NCI-H345 treated with DMSO at 0.1 percent for 48 hours (cell line): ENCODE data around the gene SLAMF1.

Experiments
- DNase-seq: peaks from one replicate; lab custom pipeline; 2025; ENCODE audit not compliant: unreplicated experiment; lab: John Stamatoyannopoulos, UW

SLAMF1 gene

DNA sequence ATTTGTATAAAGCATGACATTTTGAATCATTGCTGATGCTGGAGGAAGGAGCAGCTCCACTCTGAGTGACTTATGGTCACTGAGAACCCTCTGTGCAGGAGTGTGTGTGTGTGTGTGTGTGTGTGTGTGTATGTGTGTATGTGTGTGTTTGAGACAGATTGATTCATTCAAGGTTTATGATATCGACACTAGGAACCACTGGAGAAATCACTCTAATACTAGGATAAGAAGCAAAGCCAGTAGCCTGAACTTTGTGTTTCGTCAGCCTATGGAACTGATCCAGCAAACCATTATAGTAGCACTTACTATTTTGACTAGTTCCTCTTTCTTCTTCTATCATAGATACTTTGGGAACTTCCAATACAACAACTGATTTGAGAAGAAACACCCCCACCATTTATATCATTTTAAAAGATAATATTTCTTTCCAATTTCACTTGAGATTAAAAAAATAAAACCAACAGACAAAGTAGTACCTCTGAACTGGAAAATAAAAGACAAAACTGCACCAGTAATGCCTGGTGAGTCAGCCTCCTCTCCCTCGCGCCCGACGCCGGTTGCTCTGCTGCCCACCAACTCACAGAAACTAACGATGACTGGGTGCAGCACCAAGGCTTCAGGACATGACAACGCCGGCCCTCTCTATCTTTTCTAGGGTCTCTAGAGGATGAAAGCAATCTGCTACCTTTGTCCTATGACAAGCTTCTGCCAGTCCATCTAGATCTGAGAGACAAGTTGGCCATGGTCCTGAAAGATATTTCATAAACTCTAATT, 20.9 kb downstream of the SLAMF1 start:
- no peak for DNase-seq

DNA sequence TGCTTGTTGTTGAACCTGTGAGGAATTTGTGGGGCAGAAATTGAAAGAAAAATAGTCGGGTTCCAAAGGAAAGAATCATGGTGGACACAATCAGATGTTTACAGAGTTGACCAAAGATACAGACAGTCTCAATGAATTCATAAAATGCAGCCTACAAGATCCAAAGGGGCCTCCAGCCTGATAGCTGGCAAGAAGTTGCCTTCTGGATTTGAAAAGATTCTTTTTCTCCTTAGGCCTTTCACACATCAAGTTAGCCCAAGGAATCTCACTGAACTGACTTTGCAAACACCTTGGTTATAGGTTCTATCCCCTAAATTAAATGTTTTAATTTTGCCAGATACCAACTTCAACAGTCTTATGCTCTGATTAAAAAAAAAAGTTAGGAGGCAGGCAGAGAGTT, 21.5 kb downstream of the SLAMF1 start:
- no peak for DNase-seq

DNA sequence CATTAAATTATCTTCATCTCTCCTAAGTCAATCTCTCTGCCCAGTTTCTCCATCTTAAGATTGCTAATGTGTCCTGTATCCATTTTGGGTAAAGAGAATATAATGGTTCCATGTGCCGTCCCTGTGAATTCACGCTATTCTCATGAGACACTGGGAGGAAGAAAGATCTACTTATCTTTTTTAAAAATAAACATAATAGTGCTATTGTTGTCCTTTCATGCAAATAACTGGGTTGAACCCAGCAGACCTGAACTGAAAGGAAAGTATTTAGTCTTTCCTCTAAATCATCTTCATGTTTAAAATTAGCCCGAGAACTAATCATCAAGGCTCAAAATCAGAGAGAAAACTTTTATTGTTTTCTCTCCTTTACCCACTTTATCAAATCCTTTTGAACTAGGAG, 22.4 kb downstream of the SLAMF1 start:
- DNase-seq, result no peak

DNA sequence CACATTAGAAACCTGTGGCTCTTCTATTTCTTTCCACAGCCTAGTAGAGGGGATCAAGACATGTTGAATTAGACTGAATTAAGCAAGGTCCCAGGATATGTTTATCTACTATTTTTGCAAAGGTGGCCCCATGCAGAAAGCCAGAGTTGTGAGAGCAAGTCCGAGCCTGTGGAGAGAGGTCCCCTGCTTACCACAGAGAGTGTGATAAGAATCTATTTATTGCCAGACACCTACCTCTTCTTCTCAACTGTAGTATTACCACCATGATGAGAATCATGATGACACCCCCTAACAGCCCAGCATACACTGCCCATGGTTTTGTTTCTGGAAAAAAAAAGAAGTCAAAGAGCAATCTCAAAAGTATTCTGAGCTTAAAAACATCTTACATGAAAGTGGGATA, 23.0 kb downstream of the SLAMF1 start:
- DNase-seq, result no peak

DNA sequence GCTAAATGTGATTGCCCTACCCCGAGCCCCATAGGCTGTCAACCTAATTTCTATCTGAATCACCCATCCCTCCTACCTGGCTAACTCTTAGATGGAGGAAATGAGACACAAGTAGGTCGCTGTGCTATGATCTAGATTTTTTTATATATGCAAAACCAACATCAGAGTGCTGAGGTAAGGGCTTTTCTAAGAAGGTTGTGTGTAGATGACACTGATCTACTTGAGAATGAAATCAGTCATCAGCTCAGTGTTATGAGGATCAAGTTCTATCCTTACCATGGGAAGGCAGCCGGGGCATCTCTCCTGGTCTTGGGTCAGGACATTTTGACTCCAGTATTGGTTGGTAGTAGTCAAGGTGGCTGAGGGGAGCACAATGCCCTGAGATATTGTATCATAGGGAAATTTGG, 23.6 kb downstream of the SLAMF1 start:
- no peak for DNase-seq

DNA sequence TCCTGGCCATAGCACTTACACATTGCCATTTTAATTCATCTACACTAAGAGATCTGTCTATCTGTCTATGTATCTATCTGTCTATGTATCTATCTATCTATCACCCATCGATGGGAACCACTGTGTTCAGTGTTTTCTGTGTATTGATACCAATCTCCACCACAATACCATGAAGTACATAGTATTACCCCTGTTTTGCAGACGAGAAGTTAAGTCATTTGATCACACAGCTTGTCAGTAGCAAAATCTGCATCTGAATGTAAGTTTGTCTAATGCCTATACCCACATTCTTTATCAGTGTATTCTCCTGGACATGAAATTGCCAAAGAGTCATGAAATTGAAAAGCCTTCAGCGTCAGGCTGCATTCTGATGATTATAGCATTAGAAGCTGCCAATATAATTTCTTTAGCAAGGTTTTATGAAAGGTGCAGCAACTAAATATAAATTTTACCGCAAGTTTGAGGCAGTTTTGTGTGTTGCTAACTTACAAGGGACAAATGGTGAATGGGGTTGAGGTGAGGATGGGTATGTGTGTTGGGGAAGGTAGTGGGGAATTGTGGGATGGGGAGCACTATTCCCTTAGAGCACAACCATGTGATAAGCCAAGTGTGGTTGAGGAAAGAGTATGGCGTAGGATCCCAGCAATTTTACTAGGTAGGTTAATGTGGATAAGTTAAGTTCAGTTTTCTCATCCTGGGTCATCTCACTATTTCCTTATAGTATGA, 24.2 kb downstream of the SLAMF1 start:
- DNase-seq, result no peak

DNA sequence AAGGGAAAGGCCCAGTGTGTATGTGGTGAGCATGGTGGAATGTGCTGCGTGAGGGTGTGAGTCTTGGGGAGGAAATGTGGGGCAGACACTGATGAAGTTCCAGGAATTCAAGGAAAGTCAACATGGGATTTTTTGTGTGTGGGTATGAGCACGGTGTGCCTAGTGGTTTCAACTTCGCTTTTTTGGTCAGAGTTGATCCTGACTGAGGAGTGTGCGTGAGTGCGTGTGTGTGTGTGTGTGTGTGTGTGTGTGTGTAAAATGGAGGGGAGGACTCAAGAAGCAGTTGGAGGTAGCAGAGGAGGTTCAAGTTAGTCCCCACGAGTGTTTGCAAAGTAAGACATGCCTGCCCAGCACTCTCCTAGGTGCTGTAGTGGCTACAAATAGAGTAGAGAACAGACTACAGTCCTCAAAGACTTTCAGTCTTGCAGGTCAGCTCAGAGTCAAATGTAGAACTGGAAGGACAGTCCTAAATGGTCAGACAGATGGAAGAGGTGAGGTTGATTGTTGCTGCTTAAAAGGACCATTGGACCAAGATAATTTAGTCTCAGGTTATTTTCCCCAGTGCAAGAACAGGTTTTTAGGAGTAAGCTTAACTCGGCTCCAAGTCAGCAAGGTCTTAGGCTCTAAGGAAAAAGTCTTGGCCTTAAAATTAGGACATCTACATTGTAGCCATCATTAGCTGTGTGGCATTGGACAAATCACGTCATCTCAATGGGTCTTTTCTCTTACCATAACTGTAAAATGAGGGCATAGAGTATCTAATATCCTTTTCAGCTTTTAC, 25.0 kb downstream of the SLAMF1 start:
- no peak for DNase-seq

DNA sequence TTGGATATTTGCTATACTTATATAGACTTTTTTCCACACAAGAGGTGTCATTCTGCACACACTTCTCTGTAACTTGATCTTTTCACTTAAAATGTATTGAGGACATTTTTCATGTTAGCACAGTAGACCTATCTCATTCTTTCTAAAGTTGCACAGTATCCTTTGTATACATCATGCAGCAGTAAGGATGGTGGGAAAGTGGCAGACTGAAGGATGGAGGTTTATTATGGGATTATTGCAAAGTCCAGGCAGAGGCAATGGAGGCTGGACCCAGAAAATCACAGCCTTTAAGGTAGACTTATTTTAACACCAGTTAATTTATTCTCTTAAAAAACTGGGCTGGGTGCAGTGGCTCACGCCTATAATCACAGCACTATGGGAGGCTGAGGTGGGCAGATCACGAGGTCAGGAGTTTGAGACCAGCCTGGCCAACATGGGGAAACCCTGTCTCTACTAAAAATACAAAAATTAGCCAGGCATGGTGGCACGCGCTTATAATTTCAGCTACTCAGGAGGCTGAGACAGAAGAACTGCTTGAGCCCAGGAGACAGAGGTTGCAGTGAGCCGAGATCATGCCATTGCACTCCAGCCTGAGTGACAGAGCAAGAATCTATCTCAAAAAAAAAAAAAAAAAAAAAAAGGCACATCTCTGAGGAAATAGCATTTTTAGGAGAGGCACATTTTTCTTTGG, 25.8 kb downstream of the SLAMF1 start:
- no peak for DNase-seq

DNA sequence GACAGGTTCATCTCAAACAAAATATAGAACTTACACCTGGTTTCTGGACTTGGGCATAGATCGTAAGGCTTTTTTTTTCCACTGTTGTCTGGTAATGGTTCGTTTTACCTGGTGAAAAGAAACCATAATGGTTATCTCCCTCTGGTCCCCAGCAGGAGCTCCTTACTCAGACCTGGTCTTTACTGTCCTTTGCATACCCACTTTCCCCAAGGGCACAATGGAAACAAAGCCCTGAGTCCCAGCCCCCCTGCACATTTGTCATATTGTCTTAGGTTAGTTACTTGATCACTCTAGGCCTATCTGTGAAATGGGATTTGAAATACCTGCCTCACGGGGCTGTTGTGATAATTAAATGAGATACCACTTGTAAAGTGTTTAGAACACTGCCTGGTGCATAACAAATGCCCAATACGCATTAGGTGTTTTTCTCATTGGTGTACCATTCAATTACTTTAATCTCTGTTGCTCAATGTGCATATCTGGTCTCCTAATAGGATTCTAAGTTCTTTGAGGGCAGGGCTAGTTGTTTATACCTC, 27.0 kb downstream of the SLAMF1 start:
- DNase-seq, result no peak

DNA sequence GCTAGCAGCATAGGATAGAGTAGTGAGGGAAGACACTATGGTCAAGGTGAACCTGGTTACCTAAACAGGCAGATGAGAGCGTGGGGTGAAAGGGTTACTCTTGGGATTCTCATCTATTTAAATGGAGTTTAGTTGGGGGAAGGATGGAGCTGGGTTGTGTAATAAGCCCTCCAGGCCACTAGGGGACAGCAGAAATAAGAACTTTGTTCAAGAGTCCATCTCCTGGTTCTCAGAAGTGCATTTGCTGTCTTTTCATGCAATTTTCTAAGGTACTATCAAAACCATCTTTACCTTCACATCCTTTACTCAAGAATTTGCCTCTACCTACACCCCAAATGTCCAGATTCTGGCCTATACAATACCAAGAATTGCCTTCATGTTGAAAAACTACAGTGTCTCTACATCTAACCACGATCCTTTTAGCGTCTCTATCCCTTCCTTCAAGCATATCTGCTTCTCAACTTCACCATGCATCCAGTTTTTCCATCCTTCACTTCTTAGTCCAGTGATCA, 28.0 kb downstream of the SLAMF1 start:
- DNase-seq, result no peak

DNA sequence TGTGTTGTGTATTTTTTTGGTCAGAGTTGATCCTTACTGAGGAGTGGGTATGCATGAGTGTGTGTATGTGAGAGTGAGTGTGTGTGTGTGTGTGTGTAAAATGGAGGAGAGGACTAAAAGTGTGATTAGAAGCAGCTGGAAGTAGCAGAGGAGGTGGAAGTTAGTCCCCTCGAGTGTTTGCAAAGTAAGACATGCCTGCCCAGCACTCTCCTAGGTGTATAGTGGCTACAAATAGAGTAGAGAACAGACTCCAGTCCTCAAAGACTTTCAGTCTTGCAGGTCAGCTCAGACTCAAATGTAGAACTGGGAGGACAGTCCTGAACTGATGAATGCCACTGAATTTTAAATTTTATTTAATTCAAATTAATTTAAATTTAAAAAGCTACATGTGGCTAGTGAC, 28.5 kb downstream of the SLAMF1 start:
- no peak for DNase-seq

DNA sequence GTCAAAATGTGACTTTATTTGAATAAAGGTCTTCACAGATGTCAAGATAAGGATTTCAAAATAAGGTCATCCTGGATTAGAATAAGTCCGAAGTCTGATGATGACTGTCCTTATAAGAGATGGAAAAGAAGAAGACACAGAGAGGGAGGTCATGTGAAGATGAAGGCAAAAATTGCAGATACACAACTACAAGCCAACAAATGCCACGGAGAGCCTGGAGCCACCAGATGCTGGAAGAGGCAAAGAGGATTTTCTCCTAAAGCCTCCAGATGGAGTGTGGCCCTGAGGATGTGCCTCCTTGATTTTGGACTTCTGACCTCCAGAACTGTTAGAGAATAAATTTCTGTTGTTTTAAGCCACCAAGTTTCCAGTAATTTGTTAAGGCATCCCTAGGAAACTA, 31.2 kb downstream of the SLAMF1 start:
- DNase-seq, result no peak

DNA sequence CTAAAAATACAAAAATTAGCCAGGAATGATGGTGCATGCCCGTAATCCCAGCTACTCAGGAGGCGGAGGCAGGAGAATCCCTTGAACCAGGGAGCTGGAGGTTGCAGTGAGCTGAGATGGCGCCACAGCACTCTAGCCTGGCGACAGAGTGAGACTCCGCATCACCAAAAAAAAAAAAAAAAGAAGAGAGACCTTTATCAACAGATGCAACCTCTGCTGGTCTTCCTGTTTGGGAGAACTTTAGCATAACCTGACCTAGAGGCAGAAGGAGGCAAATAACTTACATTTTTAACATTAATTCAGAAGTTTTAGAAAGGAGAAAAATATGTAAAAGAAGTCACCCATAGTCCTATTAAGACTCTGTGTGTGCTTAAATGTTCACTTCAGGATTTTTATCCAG, 32.4 kb downstream of the SLAMF1 start:
- DNase-seq, result no peak

DNA sequence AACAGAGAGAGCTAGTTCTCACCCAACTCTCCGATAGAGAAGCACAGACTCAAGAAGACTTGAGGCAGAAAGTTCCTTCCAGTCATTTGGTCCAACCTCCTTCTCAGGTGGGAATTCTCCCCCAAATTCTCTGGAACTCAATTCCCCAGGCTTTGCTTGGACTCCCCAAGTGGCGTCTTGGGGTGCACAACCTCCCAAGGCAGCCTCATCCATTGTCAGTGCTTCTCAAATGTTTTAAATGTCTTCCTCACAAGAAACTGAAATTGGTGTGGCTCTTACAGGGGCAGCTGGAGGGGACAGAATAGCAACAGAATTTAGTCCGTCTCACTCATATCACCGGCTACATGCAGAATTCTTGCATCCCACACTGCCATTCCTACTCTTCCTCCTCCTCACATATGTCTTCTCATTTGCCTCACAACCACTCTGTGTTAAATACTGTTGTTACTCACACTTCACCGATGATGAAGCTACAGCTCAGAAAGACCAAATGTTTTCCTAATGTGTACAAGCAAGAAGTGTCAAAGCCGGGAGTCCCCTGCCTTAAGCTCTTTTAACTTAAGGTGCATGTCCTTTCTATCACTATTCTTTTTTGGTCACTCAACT, 34.1 kb downstream of the SLAMF1 start:
- no peak for DNase-seq

DNA sequence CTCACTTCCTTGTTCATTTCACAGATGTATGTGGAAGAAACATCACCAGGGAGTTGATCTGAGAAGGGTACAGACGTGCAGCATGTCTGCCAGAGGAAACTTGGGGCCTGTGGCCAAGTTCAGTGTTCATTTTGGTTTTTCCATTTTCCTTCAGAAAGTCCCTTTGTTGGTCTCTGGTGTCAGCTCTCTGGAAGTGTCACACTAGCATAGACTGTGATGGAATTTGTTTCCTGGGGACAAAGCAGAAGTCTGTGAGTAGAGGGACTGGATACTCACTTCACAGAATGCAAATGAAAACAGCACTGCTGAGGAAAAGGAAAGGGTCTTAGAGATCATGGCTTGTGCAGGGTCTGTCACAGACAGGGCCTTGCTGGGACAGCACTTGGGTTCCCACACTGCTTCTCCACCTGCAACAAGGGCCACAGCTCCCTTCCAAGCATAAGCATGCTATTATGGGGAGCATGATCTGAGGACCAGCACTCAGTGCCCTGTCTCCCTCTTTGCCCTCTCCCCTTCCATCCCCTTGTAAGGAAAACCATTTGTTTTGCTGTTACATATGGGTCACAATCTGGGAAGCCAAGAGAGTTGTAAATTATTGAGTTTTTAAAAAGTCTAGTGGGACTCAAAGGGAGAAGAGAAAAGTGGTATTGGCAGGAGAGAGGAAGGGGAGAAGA, 36.1 kb downstream of the SLAMF1 start:
- no peak for DNase-seq

DNA sequence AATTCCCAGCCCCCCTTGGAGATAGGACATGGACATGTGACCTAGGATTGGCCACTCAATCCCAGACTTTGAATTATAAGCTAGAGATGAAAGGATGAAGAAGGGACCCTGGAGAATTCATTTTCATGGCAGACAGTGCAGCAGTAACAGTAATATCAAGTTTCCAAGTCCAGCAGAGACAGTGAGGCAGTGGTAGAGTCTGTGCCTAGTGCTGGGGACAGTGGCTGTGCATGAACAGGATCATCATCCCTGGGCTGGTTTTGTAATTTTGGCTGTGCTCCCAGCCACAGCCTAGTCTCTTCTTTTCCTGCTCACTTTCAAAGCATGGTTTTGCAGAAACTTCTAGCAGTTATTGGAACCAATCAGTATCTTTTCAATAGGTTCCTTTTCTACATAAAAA, 37.9 kb downstream of the SLAMF1 start:
- DNase-seq, result no peak

DNA sequence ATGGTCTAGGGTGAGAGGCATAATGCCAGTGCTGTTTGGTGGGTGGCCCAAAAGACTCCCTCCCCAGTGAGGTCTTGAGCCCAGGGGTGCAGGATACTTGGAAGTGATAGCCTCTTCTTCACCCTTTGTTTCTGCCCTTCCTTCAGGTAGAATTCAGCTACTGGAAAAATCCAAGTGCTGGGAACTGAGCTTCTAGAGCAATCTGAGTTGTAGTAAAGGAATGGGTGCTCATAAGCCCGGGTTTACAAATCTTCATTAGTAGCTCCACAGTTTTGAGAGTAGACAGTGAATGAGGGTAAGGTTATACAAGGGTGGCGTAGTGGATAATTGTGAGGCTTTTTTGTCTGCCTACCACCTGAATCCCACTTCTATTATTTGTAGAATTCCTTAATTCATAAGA, 38.3 kb downstream of the SLAMF1 start:
- no peak for DNase-seq

DNA sequence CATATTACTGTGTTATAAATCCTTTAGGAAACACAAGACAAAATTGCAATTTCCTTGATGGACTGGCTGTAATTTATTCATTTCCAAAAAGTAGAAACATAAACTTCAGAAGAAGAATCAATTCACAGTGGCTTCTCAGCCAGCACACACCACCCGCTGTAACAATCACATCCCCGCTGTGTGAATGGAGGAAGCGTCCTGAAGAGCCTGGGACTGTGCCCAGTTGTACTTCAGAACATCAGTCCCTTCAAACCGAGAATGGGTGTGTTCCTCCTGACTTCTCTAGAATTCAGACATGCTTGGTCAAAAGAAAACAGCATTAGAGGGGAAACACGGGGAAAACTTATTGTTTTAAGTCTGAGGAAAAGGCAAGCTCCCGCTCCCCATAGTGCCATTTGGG, 38.8 kb downstream of the SLAMF1 start:
- DNase-seq, result no peak

DNA sequence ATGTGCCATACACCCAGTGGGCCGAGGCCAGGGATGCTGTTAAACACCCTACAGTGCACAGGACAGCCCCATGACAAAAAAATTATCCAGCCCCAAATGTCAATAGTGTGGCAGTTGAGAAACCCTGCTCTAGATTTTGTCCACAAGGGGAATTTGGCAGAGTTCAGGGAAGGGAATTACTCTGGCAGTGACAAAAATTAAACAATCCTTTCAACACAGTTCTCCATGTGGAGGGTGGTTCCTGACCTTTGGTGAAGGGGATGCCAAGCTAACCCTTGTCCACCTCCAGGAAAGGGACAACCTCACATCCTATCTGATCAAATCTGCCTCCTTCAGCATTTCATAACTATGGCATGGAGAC, 39.2 kb downstream of the SLAMF1 start:
- no peak for DNase-seq
